ENCODE results near the gene CRHR2.

CRHR2 gene

GRCh38 chr7:30703756-30704155 is 21.5 kb upstream of the CRHR2 start:
- DNase-seq, result no peak
- H3K9ac ChIP-seq (ENCODE audit: low read length), result no peak overlapping the region
- no peak for TF ChIP-seq EZH2 (optimal IDR thresholded peaks at IDR 0.05; ENCODE audit: low read depth, low read length)
- no peak for TF ChIP-seq CTCF (IDR thresholded peaks at IDR 0.05; ENCODE audit: low read length)
- TF ChIP-seq EZH2phosphoT487 (IDR thresholded peaks at IDR 0.05; ENCODE audit: low read length), result no peak
- H3K4me2 ChIP-seq (ENCODE audit: low read depth, low read length), result no peak overlapping the region
- 0 out of 2 replicates have a peak, but pooled peaks cover 9% of the 10 kb centered on the region for H3K4me1 ChIP-seq (ENCODE audit: low read length)
- H3K4me3 ChIP-seq (ENCODE audit: low read length), result no peak overlapping the region
- H3K27ac ChIP-seq (ENCODE audit: low read length), result no peak overlapping the region
- no peak overlapping the region for H2AFZ ChIP-seq (ENCODE audit: low read length)
- no peaks in the 10 kb centered on the region for H3K9me3 ChIP-seq (replicated peaks; ENCODE audit: insufficient read depth, low read length)
- H3K27me3 ChIP-seq (replicated peaks; ENCODE audit: insufficient read depth, low read length), result no peaks in the 10 kb centered on the region
- H3K9me2 ChIP-seq (replicated peaks; ENCODE audit: insufficient read depth, low read length), result no peaks in the 10 kb centered on the region
- no peaks in the 10 kb centered on the region for H3K36me3 ChIP-seq (replicated peaks; ENCODE audit: insufficient read depth, low read length)
- H4K20me1 ChIP-seq (ENCODE audit: insufficient read depth, low read length), result no peaks in the 10 kb centered on the region
- no peaks in the 10 kb centered on the region for H3F3A ChIP-seq (ENCODE audit: insufficient read depth, low read length)
- no peaks in the 10 kb centered on the region for H3K79me2 ChIP-seq (ENCODE audit: low read length)

GRCh38 chr7:30702200-30702599 is 19.9 kb upstream of the CRHR2 start:
- H3K79me2 ChIP-seq (ENCODE audit: low read length), result no peaks in the 10 kb centered on the region
- no peak overlapping the region for H3K4me2 ChIP-seq (ENCODE audit: low read depth, low read length)
- no peaks in the 10 kb centered on the region for H3F3A ChIP-seq (ENCODE audit: insufficient read depth, low read length)
- H3K9ac ChIP-seq (ENCODE audit: low read length), result no peak overlapping the region
- H3K27me3 ChIP-seq (replicated peaks; ENCODE audit: insufficient read depth, low read length), result no peaks in the 10 kb centered on the region
- H3K9me2 ChIP-seq (replicated peaks; ENCODE audit: insufficient read depth, low read length), result no peaks in the 10 kb centered on the region
- no peak for DNase-seq
- no peak overlapping the region for H3K4me3 ChIP-seq (ENCODE audit: low read length)
- 0 out of 2 replicates have a peak, but pooled peaks cover 9% of the 10 kb centered on the region for H3K4me1 ChIP-seq (ENCODE audit: low read length)
- H4K20me1 ChIP-seq (ENCODE audit: insufficient read depth, low read length), result no peaks in the 10 kb centered on the region
- no peak overlapping the region for H3K27ac ChIP-seq (ENCODE audit: low read length)
- no peak overlapping the region for H2AFZ ChIP-seq (ENCODE audit: low read length)
- no peaks in the 10 kb centered on the region for H3K9me3 ChIP-seq (replicated peaks; ENCODE audit: insufficient read depth, low read length)
- TF ChIP-seq CTCF (IDR thresholded peaks at IDR 0.05; ENCODE audit: low read length) (peak; percentile 23; the same call in 1 of the 2 replicates), EZH2 (optimal IDR thresholded peaks at IDR 0.05; ENCODE audit: low read depth, low read length) (no peak)
- no peaks in the 10 kb centered on the region for H3K36me3 ChIP-seq (replicated peaks; ENCODE audit: insufficient read depth, low read length)

- H3F3A ChIP-seq (ENCODE audit: insufficient read depth, low read length), result no peaks in the 10 kb centered on the region
- no peak overlapping the region for H2AFZ ChIP-seq (ENCODE audit: low read length)
- no peak overlapping the region for H3K4me3 ChIP-seq (ENCODE audit: low read length)
- 0 out of 2 replicates have a peak, but pooled peaks cover 8% of the 10 kb centered on the region for H3K4me1 ChIP-seq (ENCODE audit: low read length)
- TF ChIP-seq EZH2phosphoT487 (IDR thresholded peaks at IDR 0.05; ENCODE audit: low read length) (no peak), EZH2 (optimal IDR thresholded peaks at IDR 0.05; ENCODE audit: low read depth, low read length) (no peak), CTCF (IDR thresholded peaks at IDR 0.05; ENCODE audit: low read length) (no peak)
- H3K9ac ChIP-seq (ENCODE audit: low read length), result no peak overlapping the region
- DNase-seq, result no peak
- no peaks in the 10 kb centered on the region for H4K20me1 ChIP-seq (ENCODE audit: insufficient read depth, low read length)
- H3K79me2 ChIP-seq (ENCODE audit: low read length), result no peaks in the 10 kb centered on the region
- no peaks in the 10 kb centered on the region for H3K36me3 ChIP-seq (replicated peaks; ENCODE audit: insufficient read depth, low read length)
- no peaks in the 10 kb centered on the region for H3K9me3 ChIP-seq (replicated peaks; ENCODE audit: insufficient read depth, low read length)
- H3K9me2 ChIP-seq (replicated peaks; ENCODE audit: insufficient read depth, low read length), result no peaks in the 10 kb centered on the region
- no peak overlapping the region for H3K4me2 ChIP-seq (ENCODE audit: low read depth, low read length)
- H3K27me3 ChIP-seq (replicated peaks; ENCODE audit: insufficient read depth, low read length), result no peaks in the 10 kb centered on the region
- H3K27ac ChIP-seq (ENCODE audit: low read length), result no peak overlapping the region
These were observed 18.7 kb upstream of the CRHR2 start for GRCh38 chr7:30700941-30701340.
